Measurements from ENCODE around the gene BCS1L.

Gene BCS1L

GRCh38 chr2:218698885-218699284 is 39.4 kb downstream of the BCS1L start:
- Histone ChIP-seq H3K27ac (no peak overlapping the region), H3K27me3 (replicated peaks) (no peaks in the 10 kb centered on the region), H3K4me3 (ENCODE audit: low read depth, low read length) (no peak overlapping the region), H3K36me3 (replicated peaks) (peaks cover 15% of the 10 kb centered on the region)
- no peak for TF ChIP-seq CTCF (IDR thresholded peaks at IDR 0.05; ENCODE audit: low read depth, low read length, missing control alignments)
- no peak for DNase-seq
- in situ Hi-C loops (cut with HindIII; ENCODE audit: low pct_ligation_motif_present, low sequenced_read_pairs), result no loop called here

GRCh38 chr2:218701806-218702205 is 42.3 kb downstream of the BCS1L start:
- Histone ChIP-seq H3K4me3 (ENCODE audit: low read depth, low read length) (no peak overlapping the region), H3K27ac (no peak overlapping the region), H3K27me3 (replicated peaks) (no peaks in the 10 kb centered on the region), H3K36me3 (replicated peaks) (peaks cover 7% of the 10 kb centered on the region)
- DNase-seq, result no peak
- in situ Hi-C loops (cut with HindIII; ENCODE audit: low pct_ligation_motif_present, low sequenced_read_pairs), result no loop called here
- TF ChIP-seq CTCF (IDR thresholded peaks at IDR 0.05; ENCODE audit: low read depth, low read length, missing control alignments), result no peak

GRCh38 chr2:218703341-218703740 is 43.9 kb downstream of the BCS1L start:
- Histone ChIP-seq H3K36me3 (replicated peaks) (peaks cover 5% of the 10 kb centered on the region), H3K27me3 (replicated peaks) (no peaks in the 10 kb centered on the region), H3K27ac (no peak overlapping the region), H3K4me3 (ENCODE audit: low read depth, low read length) (no peak overlapping the region)
- TF ChIP-seq CTCF (IDR thresholded peaks at IDR 0.05; ENCODE audit: low read depth, low read length, missing control alignments), result no peak
- in situ Hi-C loops (cut with HindIII; ENCODE audit: low pct_ligation_motif_present, low sequenced_read_pairs), result no loop called here
- no peak for DNase-seq

- TF ChIP-seq CTCF (IDR thresholded peaks at IDR 0.05; ENCODE audit: low read depth, low read length, missing control alignments), result no peak
- no peaks in the 10 kb centered on the region for H3K36me3 ChIP-seq (replicated peaks)
- in situ Hi-C loops (cut with HindIII; ENCODE audit: low pct_ligation_motif_present, low sequenced_read_pairs), result no loop called here
- no peaks in the 10 kb centered on the region for H3K27me3 ChIP-seq (replicated peaks)
- H3K4me3 ChIP-seq (ENCODE audit: low read depth, low read length), result no peak overlapping the region
- H3K27ac ChIP-seq, result no peak overlapping the region
- no peak for DNase-seq
Observed at GRCh38 chr2:218708086-218708485, 48.6 kb downstream of the BCS1L start.

- TF ChIP-seq CTCF (IDR thresholded peaks at IDR 0.05; ENCODE audit: low read depth, low read length, missing control alignments), result no peak
- in situ Hi-C loops (cut with HindIII; ENCODE audit: low pct_ligation_motif_present, low sequenced_read_pairs), result no loop called here
- no peak overlapping the region for H3K4me3 ChIP-seq (ENCODE audit: low read depth, low read length)
Observed at GRCh38 chr2:218709908-218710307, 50.4 kb downstream of the BCS1L start.

GRCh38 chr2:218710334-218710686 is 50.8 kb downstream of the BCS1L start:
- Histone ChIP-seq H3K36me3 (replicated peaks) (no peaks in the 10 kb centered on the region), H3K27ac (no peak overlapping the region), H3K4me3 (ENCODE audit: low read depth, low read length) (peak overlapping the region; percentile 92), H3K27me3 (replicated peaks) (no peaks in the 10 kb centered on the region)
- TF ChIP-seq CTCF (IDR thresholded peaks at IDR 0.05; ENCODE audit: low read depth, low read length, missing control alignments), result no peak
- in situ Hi-C loops (cut with HindIII; ENCODE audit: low pct_ligation_motif_present, low sequenced_read_pairs), result no loop called here
- no peak for DNase-seq

More at GRCh38 chr2:218709908-218710307, 50.4 kb downstream of the BCS1L start:
- DNase-seq, result no peak
- Histone ChIP-seq H3K36me3 (replicated peaks) (no peaks in the 10 kb centered on the region), H3K27me3 (replicated peaks) (no peaks in the 10 kb centered on the region), H3K27ac (no peak overlapping the region)
